Neural crest cell (in vitro differentiated cells): ENCODE measurements around the gene COG7. TPM values are rescaled to one million over a fixed set of nuclear protein-coding genes. Genes with fewer than 3 reads are reported as not detected.

Source experiments
- DNase-seq: peaks from one replicate; pipeline ENCODE4 v3.0.0; 2021; ENCODE audit warnings: low read depth, mixed read lengths, low spot score
- H3K27ac Mint-ChIP-seq: one replicate; pipeline ENCODE4 v1.8.0; 2021; ENCODE audit warnings: mild to moderate bottlenecking, mixed read lengths; ENCODE audit not compliant: unreplicated experiment
- H3K27me3 Mint-ChIP-seq: 2 replicates; pipeline ENCODE4 v1.8.0; 2021; ENCODE audit warnings: low read depth, mild to moderate bottlenecking, mixed read lengths
- H3K36me3 Mint-ChIP-seq: 2 replicates; pipeline ENCODE4 v1.8.0; 2021; ENCODE audit warnings: low read depth, mild to moderate bottlenecking, mixed read lengths
- H3K4me1 Mint-ChIP-seq: 2 replicates; pipeline ENCODE4 v1.8.0; 2021; ENCODE audit warnings: mixed read lengths
- H3K4me3 Mint-ChIP-seq: one replicate; pipeline ENCODE4 v1.8.0; 2021; ENCODE audit warnings: mild to moderate bottlenecking, mixed read lengths
- H3K9me3 Mint-ChIP-seq: 2 replicates; pipeline ENCODE4 v1.8.0; 2021; ENCODE audit warnings: mixed read lengths
- long read RNA-seq: library from polyadenylated mRNA; unstranded; transcript quantifications from one replicate; pipeline ENCODE4 v2.0.0, GENCODE V29; 2020
- total RNA-seq: library from RNA; stranded (reverse); gene quantifications from 2 replicates; pipeline ENCODE4 v1.2.1, GENCODE V29; 2021
- TF ChIP-seq, protein P1 (sequence below): fragments of 200-600 bp; sonication (generic); conservative IDR thresholded peaks from 2 replicates; pipeline ENCODE4 v1.5.0; 2021; ENCODE audit warnings: antibody characterized with exemption, mild to moderate bottlenecking

Gene COG7
- total RNA-seq, result 18.8 and 18.9 TPM in 2 replicates
- long read RNA-seq, transcript COG7-201 (17 exons, 2,926 nt), result major isoform, 28 of 39 reads
- long read RNA-seq, partial matches to known transcripts, result 3 of 39 reads
- long read RNA-seq, other reads (novel, unspliced or antisense), result 8 of 39 reads

DNA sequence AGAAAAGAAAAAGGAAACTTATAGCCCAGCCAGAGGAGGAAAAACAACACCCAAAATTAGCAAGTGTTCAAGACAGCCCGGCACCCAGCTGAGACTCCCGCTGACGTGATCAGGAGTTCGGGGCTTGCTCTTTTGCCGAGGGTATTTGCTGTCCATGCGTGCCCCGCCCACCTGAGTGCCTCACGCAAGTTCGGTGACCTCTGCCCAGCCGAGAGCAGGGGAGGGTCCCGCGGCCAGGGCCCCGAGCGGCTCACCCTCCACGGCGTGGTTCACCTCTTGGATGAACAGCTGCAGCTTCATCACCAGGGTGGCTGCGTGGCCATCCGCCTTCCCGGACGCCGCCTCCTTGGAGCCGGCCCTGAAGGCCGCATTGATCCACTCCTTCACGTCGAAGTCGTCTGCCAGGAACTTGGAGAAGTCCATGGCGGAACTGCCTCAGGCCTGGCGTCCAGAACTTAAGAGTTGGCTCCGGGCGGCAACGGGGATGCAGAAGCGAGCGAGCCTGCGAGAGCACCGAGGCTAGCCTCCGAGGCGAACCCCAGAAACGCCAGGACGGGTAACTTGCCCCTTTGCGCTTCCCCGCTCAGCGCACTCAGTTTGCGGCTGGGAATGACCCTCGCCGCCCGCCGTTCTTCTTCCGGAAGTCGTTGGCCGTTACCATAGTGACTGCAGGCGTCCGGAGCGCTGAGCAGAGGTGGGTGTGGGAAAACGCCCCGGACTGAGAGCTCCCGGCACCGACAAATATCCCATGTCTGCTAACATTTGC lies at the start of gene COG7:
Gene COG7 (minus strand): TSS at position 618 of the 766 bp plus-strand sequence. CDS start 195 bp downstream, at position 423.
- Mint-ChIP-seq H3K4me1 (peaks cover 24% of the 10 kb centered on the region), H3K36me3 (peaks cover 2% of the 10 kb centered on the region), H3K4me3 (peak within 1 kb of the TSS; percentile 98), H3K27me3 (peaks cover 4% of the 10 kb centered on the region), H3K27ac (peak within 1 kb of the TSS; percentile 96), H3K9me3 (no peaks in the 10 kb centered on the region)
- TF ChIP-seq, protein P1, sequence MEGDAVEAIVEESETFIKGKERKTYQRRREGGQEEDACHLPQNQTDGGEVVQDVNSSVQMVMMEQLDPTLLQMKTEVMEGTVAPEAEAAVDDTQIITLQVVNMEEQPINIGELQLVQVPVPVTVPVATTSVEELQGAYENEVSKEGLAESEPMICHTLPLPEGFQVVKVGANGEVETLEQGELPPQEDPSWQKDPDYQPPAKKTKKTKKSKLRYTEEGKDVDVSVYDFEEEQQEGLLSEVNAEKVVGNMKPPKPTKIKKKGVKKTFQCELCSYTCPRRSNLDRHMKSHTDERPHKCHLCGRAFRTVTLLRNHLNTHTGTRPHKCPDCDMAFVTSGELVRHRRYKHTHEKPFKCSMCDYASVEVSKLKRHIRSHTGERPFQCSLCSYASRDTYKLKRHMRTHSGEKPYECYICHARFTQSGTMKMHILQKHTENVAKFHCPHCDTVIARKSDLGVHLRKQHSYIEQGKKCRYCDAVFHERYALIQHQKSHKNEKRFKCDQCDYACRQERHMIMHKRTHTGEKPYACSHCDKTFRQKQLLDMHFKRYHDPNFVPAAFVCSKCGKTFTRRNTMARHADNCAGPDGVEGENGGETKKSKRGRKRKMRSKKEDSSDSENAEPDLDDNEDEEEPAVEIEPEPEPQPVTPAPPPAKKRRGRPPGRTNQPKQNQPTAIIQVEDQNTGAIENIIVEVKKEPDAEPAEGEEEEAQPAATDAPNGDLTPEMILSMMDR, result no peak
- DNase-seq, result peak; percentile 88

DNA sequence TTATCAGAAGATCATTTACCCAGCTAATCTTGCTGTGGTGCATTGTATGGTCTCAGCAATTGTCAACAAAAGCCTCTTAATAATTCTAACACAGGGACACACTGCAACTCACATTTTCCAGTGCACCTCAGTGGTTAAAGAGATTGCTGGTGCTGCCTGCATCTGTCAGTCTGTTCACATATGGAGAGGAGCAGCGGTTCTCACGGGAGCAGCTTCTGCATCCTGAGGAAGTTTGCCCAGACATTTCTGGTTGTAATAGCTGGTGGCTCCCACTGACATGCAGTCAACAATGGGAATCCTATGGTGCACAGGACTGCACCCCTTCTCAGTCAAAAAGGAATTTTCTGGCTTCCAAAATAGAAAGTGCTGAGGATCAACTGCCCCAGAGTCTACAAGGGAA lies 49.5 kb upstream of the COG7 start:
- Mint-ChIP-seq H3K27me3 (no peaks in the 10 kb centered on the region), H3K4me3 (no peak overlapping the region), H3K4me1 (peaks cover 34% of the 10 kb centered on the region), H3K27ac (no peak overlapping the region), H3K9me3 (no peaks in the 10 kb centered on the region), H3K36me3 (peaks cover 3% of the 10 kb centered on the region)
- TF ChIP-seq, protein P1, result no peak
- no peak for DNase-seq

DNA sequence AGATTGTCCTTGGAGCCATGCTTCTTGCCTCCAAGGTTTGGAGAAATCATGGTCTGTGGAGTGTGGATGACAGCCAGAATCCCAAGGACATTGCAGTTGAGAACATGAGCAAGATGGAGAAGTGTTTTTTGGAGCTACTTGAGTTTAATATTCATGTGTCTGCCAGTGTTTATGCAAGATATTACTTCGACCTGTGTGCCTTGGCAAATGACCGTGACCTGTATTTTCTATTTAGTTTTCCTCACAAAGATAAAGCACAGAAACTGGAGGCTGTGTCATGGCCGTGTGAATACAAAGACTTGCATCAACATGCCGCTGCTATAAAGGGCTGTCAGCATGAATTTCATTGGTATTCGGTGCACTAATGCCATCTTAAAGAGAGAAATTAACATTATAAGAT lies 48.3 kb upstream of the COG7 start:
- Mint-ChIP-seq H3K36me3 (peaks cover 3% of the 10 kb centered on the region), H3K4me3 (no peak overlapping the region), H3K27me3 (no peaks in the 10 kb centered on the region), H3K27ac (no peak overlapping the region), H3K9me3 (no peaks in the 10 kb centered on the region), H3K4me1 (peaks cover 25% of the 10 kb centered on the region)
- TF ChIP-seq, protein P1, result no peak
- no peak for DNase-seq

DNA sequence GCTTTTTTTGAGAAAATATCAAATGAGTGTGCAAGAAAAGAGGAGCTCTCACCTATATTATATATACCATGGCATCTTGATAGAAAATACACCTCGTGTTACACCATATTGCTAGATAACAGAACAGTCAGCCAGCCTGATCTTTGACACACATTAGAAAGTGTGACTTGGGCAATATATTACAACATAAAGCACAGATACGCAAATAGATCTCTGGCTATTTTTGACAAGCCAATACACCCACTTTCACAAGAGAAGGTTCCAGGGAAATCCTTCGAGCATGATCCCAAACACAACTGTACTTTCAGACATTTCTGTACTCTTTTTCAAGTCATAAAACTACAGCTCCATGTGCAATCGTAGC lies 47.9 kb upstream of the COG7 start:
- Mint-ChIP-seq H3K4me1 (peaks cover 21% of the 10 kb centered on the region), H3K27me3 (no peaks in the 10 kb centered on the region), H3K36me3 (no peaks in the 10 kb centered on the region), H3K9me3 (no peaks in the 10 kb centered on the region), H3K4me3 (no peak overlapping the region), H3K27ac (no peak overlapping the region)
- no peak for DNase-seq
- TF ChIP-seq, protein P1, result no peak

DNA sequence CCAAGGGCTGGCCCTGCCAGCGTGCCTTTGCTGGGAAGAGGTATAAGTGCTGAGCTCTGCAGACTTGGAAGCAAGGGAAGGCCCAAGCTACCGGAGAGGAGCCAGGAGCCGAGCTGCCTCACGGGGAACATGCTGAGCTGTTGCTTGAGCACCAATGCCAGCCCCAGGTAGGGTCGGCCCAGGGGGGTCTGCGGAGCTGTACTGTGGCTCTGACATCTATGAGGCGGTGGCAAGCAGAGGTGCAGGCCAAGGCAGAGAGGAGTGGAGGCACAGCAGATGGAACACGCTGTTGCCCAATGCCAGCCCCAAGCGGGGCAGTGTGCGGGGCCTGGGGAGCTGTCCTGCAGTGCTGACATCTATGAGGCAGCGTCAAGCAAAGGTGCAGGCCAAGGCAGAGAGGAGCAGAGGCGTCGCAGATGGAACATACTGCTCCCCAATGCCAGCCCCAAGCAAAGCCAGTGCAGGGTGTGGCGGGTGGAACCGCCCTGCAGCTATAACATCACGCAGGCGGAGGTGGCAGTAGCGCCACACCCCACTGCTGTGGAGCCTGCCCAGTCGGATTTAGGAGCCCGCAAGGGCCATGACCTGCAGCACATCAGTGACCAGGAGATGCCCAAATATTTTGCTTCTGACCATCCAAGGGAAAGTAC lies 47.3 kb upstream of the COG7 start:
- TF ChIP-seq, protein P1, result no peak
- peaks cover 16% of the 10 kb centered on the region for H3K4me1 Mint-ChIP-seq
- H3K9me3 Mint-ChIP-seq, result no peaks in the 10 kb centered on the region
- H3K4me3 Mint-ChIP-seq, result no peak overlapping the region
- H3K27ac Mint-ChIP-seq, result no peak overlapping the region
- H3K27me3 Mint-ChIP-seq, result no peaks in the 10 kb centered on the region
- H3K36me3 Mint-ChIP-seq, result no peaks in the 10 kb centered on the region
- no peak for DNase-seq
